K562 (cell line): ENCODE results near the gene VARS1. TPM values are rescaled to one million over a fixed set of nuclear protein-coding genes. Genes with fewer than 3 reads are reported as not detected.
A peak's percentile ranks its signal among the peaks of the same experiment; 100 is the strongest.

Source experiments
- ATAC-seq: fragments of 200-7000 bp; cut with Tn5 transposase; 3 replicates; pipeline ENCODE4 v1.9.1; 2020; ENCODE audit warnings: moderate library complexity
- BruUV-seq: library from RNA; stranded (reverse); fragments of 400-500 nt; replicated peaks from 2 replicates; lab custom pipeline; 2021; lab: Mats Ljungman, UMichigan
- CTCF ChIA-PET: fragments of 300-600 bp; formaldehyde crosslinking; extraction: SDS; loops from one replicate; lab custom pipeline; 2021; ENCODE audit warnings: low intra/inter-chr PET ratio; lab: Yijun Ruan, JAX
- POLR2A ChIA-PET: fragments of 300-600, 350-650 bp; sonication (Branson Sonifier 250); formaldehyde crosslinking; extraction: SDS; loops from one replicate; lab custom pipeline; 2021; ENCODE audit warnings: antibody characterized with exemption, inconsistent platforms; lab: Yijun Ruan, JAX
- DNase-seq, 4 experiments: peaks; one replicate each; pipeline versions ENCODE4 v3.0.0 to v3.0.0-alpha.2; 2011 to 2018; ENCODE audit warnings: low spot score in 3 of 4, mixed read lengths in 3 of 4; ENCODE audit errors: extremely low read depth in 1 of 4
- FAIRE-seq: peaks from 2 replicates; lab custom pipeline; 2011; peaks lifted over from hg19 to GRCh38; lab: Jason Lieb, UNC
- H2AFZ ChIP-seq: 2 replicates; pipeline ENCODE4 v1.6.0; 2011; ENCODE audit warnings: low read depth, low read length, control low read depth, inconsistent platforms
- H3K27ac ChIP-seq: fragments of 200-600 bp; 3 replicates; pipeline ENCODE4 v1.8.0; 2011; ENCODE audit warnings: low read depth, mild to moderate bottlenecking, control low read depth, inconsistent platforms, low read length, moderate library complexity, mixed read lengths; ENCODE audit errors: extremely low read depth
- H3K27me3 ChIP-seq, 2 experiments: fragments of 300-600 bp in 1 of 2; 2 replicates in 1 of 2; 3 replicates in 1 of 2; pipeline versions ENCODE4 v1.6.0 to v1.8.0; 2011; ENCODE audit warnings: inconsistent platforms in 2 of 2, low read length in 2 of 2, mild to moderate bottlenecking in 1 of 2, mixed read lengths in 1 of 2, moderate library complexity in 1 of 2; ENCODE audit not compliant: control insufficient read depth in 2 of 2, insufficient read depth in 2 of 2
- H3K36me3 ChIP-seq: fragments of 300-600 bp; 3 replicates; pipeline ENCODE4 v1.8.0; 2011; ENCODE audit warnings: mild to moderate bottlenecking, low read length, inconsistent platforms; ENCODE audit not compliant: control insufficient read depth, insufficient read depth
- H3K4me1 ChIP-seq, 2 experiments: fragments of 200-600 bp in 1 of 2; replicated peaks in 1 of 2; 2 replicates in 1 of 2; 3 replicates in 1 of 2; pipeline versions ENCODE4 v1.5.1 to v1.8.0; 2011; ENCODE audit warnings: inconsistent platforms in 2 of 2, low read length in 2 of 2, mild to moderate bottlenecking in 1 of 2, mixed read lengths in 1 of 2, moderate library complexity in 1 of 2; ENCODE audit not compliant: control insufficient read depth in 2 of 2, insufficient read depth in 2 of 2
- H3K4me2 ChIP-seq: 2 replicates; pipeline ENCODE4 v1.6.1; 2011; ENCODE audit warnings: low read length, control low read depth, inconsistent platforms, mixed read lengths; ENCODE audit not compliant: insufficient read depth
- H3K4me3 ChIP-seq: fragments of 200-600 bp; sonication (generic), shearing (Covaris generic); 2 replicates; pipeline ENCODE4 v1.5.1; 2016; ENCODE audit warnings: control low read depth, inconsistent platforms
- H3K79me2 ChIP-seq: fragments of 200-600 bp; 3 replicates; pipeline ENCODE4 v1.8.0; 2011; ENCODE audit warnings: low read length, inconsistent platforms; ENCODE audit not compliant: control insufficient read depth, insufficient read depth
- H3K9ac ChIP-seq, 2 experiments: 2 replicates each; pipeline versions ENCODE4 v1.6.0 to v1.6.1; 2011; ENCODE audit warnings: low read depth in 2 of 2, low read length in 2 of 2, control low read depth in 1 of 2, inconsistent platforms in 1 of 2, mild to moderate bottlenecking in 1 of 2, mixed read lengths in 1 of 2; ENCODE audit not compliant: insufficient read depth in 1 of 2
- H3K9me1 ChIP-seq: one replicate; pipeline ENCODE4 v1.6.0; 2011; ENCODE audit warnings: inconsistent platforms, mild to moderate bottlenecking, low read length, moderate library complexity; ENCODE audit not compliant: control insufficient read depth, insufficient read depth
- H3K9me3 ChIP-seq: replicated peaks from 2 replicates; pipeline ENCODE4 v1.5.1; 2011; ENCODE audit warnings: low read depth, low read length, inconsistent platforms; ENCODE audit not compliant: control insufficient read depth, insufficient read depth
- H4K20me1 ChIP-seq: replicated peaks from 2 replicates; pipeline ENCODE4 v1.6.1; 2011; ENCODE audit warnings: low read length, inconsistent platforms, mixed read lengths; ENCODE audit not compliant: control insufficient read depth, insufficient read depth
- CTCF ChIP-seq, 3 experiments: IDR thresholded peaks in 2 of 3; conservative IDR thresholded peaks in 1 of 3; 2 replicates each; pipeline ENCODE4 v1.5.1; 2011 to 2012; ENCODE audit warnings: low read length in 3 of 3, mild to moderate bottlenecking in 3 of 3, control low read depth in 2 of 3, improper control_type of control experiment in 1 of 3, inconsistent platforms in 1 of 3, low read depth in 1 of 3, mixed read lengths in 1 of 3, moderate library complexity in 1 of 3; ENCODE audit not compliant: insufficient read depth in 2 of 3
- MGA ChIP-seq: fragments of 450-650 bp; IDR thresholded peaks from 2 replicates; pipeline ENCODE4 v1.6.1; 2016; ENCODE audit warnings: mild to moderate bottlenecking, moderate library complexity
- NR3C1 ChIP-seq: sonication (generic); formaldehyde crosslinking; IDR thresholded peaks from 2 replicates; pipeline ENCODE4 v1.8.1; 2022; ENCODE audit warnings: missing genetic modification reagents
- POLR2AphosphoS2 ChIP-seq: IDR thresholded peaks from 2 replicates; pipeline ENCODE4 v1.6.1; 2012; ENCODE audit warnings: low read length, improper control_type of control experiment
- SRSF7 ChIP-seq: fragments of 200-400 bp; formaldehyde crosslinking; optimal IDR thresholded peaks from 2 replicates; pipeline ENCODE3; 2017; ENCODE audit warnings: mild to moderate bottlenecking, low read depth, low read length
- ZNF133 ChIP-seq: fragments of 250-450 bp; sonication (Bioruptor Pico); IDR thresholded peaks from 2 replicates; pipeline ENCODE4 v1.4.0; 2020; ENCODE audit warnings: mild to moderate bottlenecking
- ZNF282 ChIP-seq: sonication (generic); formaldehyde crosslinking; IDR thresholded peaks from 2 replicates; pipeline ENCODE4 v1.8.1; 2023; ENCODE audit warnings: missing genetic modification reagents
- ZNF707 ChIP-seq: fragments of 250-450 bp; sonication (Bioruptor Pico); conservative IDR thresholded peaks from 2 replicates; pipeline ENCODE4 v1.8.0; 2022; ENCODE audit warnings: inconsistent platforms, mild to moderate bottlenecking, moderate library complexity
- WGBS: fragments of 100-300 bp; shearing (Covaris generic); methylation state at CpG from one replicate; pipeline ENCODE4 v1.1.6; 2016; ENCODE audit warnings: low coverage, mixed read lengths; ENCODE audit not compliant: insufficient coverage; ENCODE audit errors: missing lambda C conversion rate; 5-methylcytosine and 5-hydroxymethylcytosine counted together
- in situ Hi-C: fragments of 300-500 bp; cut with MboI; formaldehyde crosslinking; loops from 4 replicates; pipeline ENCODE4 v1.15.0; 2018; ENCODE audit warnings: inconsistent platforms, mixed read lengths
- intact Hi-C: fragments of 100-400 bp; cut with micrococcal nuclease; formaldehyde crosslinking; loops from 2 replicates; pipeline ENCODE4 v1.14.2; 2022
- polyA plus RNA-seq, 8 experiments: library from polyadenylated mRNA; depleted of rRNA in 4 of 8; stranded (reverse) in 5 of 8; unstranded in 3 of 8; fragments of >200 nt; fragmentation: Nextera tagmentation in 2 of 8; fragmentation: Illumina TruSeq in 1 of 8; extraction: Ambion mirVana in 2 of 8; extraction: Trizol in 1 of 8; gene quantifications; 2 replicates each; pipeline versions ENCODE4 v1.2.1 to v1.2.3, GENCODE V29; 2011 to 2014; ENCODE audit warnings: inconsistent platforms in 1 of 8, missing spikeins in 1 of 8
- total RNA-seq, 7 experiments: library from RNA; depleted of rRNA in 6 of 7; stranded (reverse); fragments of >200 nt in 6 of 7; fragmentation: Illumina TruSeq in 2 of 7; extraction: Trizol in 2 of 7; gene quantifications; 2 replicates each; pipeline versions ENCODE4 v1.2.1 to v1.2.3, GENCODE V29; 2011 to 2021; ENCODE audit warnings: low replicate concordance in 1 of 7

The VARS1 gene
- total and polyA plus RNA-seq, 9 of the 15 experiments (the other 6 are each of a cell fraction or from before 2014, with no cell fraction given) = 2.9 to 488 (median 130) TPM

GRCh38 chr6:31760790-31761189, 34.8 kb downstream of the VARS1 start:
- ChIA-PET POLR2A (interaction anchor here (1.0 to 6.6 kb wide), 9 partner anchors 8 to 67 kb away, joined by 3 to 85 read pairs (median 7); partner anchors contain the start of genes CLIC1, HSPA1B, MSH5 and VWA7), CTCF (interaction anchor here (1.0 kb wide), 1 partner anchor 31 kb away, joined by 3 read pairs; no protein-coding TSS in a partner anchor)
- H3K9me1 ChIP-seq = no peaks in the 10 kb centered on the region
- H3K79me2 ChIP-seq = no peaks in the 10 kb centered on the region
- H3K9ac ChIP-seq = peak overlapping the region in 1 of 2 experiments; percentile 33; a peak in 2 of 4 replicates
- WGBS = 72% methylated on average over 5 of the region's 5 CpGs
- in situ Hi-C loops (no loop called here), intact Hi-C loops (no loop called here)
- no peak overlapping the region for H2AFZ ChIP-seq
- BruUV-seq = no TSS peak
- no peak overlapping the region for H3K4me2 ChIP-seq
- no peaks in the 10 kb centered on the region for H3K9me3 ChIP-seq
- DNase-seq (no peak), FAIRE-seq (no peak), ATAC-seq (no peak)
- H3K27ac ChIP-seq = no peak overlapping the region
- no peaks in the 10 kb centered on the region for H4K20me1 ChIP-seq
- no peak for TF ChIP-seq ZNF133
- no peak for TF ChIP-seq MGA
- peak; percentile 57; the same call in 1 of the 2 replicates for TF ChIP-seq POLR2AphosphoS2
- no peak for TF ChIP-seq SRSF7
- TF ChIP-seq CTCF (IDR thresholded peaks at IDR 0.05 in 2 of 3, conservative IDR thresholded peaks at IDR 0.05 in 1 of 3; ENCODE audit: insufficient read depth in 2 of 3, low read depth in 1 of 3, low read length in 3 of 3) = peak in 1 of 3 experiments; percentile 9; a peak in 1 of 6 replicates
- TF ChIP-seq ZNF707 (CRISPR knock-in tag) = no peak
- 0 out of 2 replicates have a peak, but pooled peaks have one; percentile 55 for TF ChIP-seq ZNF282 (CRISPR knock-in tag)
- TF ChIP-seq NR3C1 = no peak
- H3K4me1 ChIP-seq = peaks cover 0 to 12% of the 10 kb centered on the region in 2 experiments; a peak in 3 of 5 replicates
- no peak overlapping the region for H3K4me3 ChIP-seq
- H3K27me3 ChIP-seq = no peaks in the 10 kb centered on the region
- peaks cover 63% of the 10 kb centered on the region for H3K36me3 ChIP-seq
